Neuronal stem cell (in vitro differentiated cells): ENCODE results near the gene DNAL4.

Experiments used
- DNase-seq: peaks from one replicate; pipeline ENCODE4 v3.0.0-alpha.2; 2013; ENCODE audit warnings: low spot score
- H2AFZ ChIP-seq: one replicate; pipeline ENCODE4 v1.6.1; 2013; ENCODE audit warnings: mild to moderate bottlenecking, low read length, inconsistent platforms
- H2AK5ac ChIP-seq: 2 replicates; pipeline ENCODE4 v1.6.1; 2013; ENCODE audit warnings: low read depth, mild to moderate bottlenecking, inconsistent platforms, low read length, moderate library complexity, mixed read lengths
- H2BK120ac ChIP-seq: 2 replicates; pipeline ENCODE4 v1.6.1; 2013; ENCODE audit warnings: low read depth, mild to moderate bottlenecking, inconsistent platforms, low read length, moderate library complexity, mixed read lengths
- H2BK12ac ChIP-seq: one replicate; pipeline ENCODE4 v1.6.1; 2013; ENCODE audit warnings: low read length, inconsistent platforms
- H2BK15ac ChIP-seq: 2 replicates; pipeline ENCODE4 v1.6.1; 2013; ENCODE audit warnings: mild to moderate bottlenecking, low read length, inconsistent platforms, mixed read lengths
- H2BK5ac ChIP-seq: one replicate; pipeline ENCODE4 v1.6.1; 2013; ENCODE audit warnings: inconsistent platforms, mild to moderate bottlenecking, low read length, moderate library complexity
- H3K14ac ChIP-seq: one replicate; pipeline ENCODE4 v1.6.1; 2013; ENCODE audit warnings: low read length, inconsistent platforms
- H3K18ac ChIP-seq: 2 replicates; pipeline ENCODE4 v1.6.1; 2013; ENCODE audit warnings: low read length, inconsistent platforms
- H3K23ac ChIP-seq: 2 replicates; pipeline ENCODE4 v1.6.1; 2013; ENCODE audit warnings: low read depth, mild to moderate bottlenecking, mixed read lengths, low read length, inconsistent platforms; ENCODE audit not compliant: poor library complexity
- H3K27ac ChIP-seq: replicated peaks from 3 replicates; pipeline ENCODE4 v1.5.1; 2013; ENCODE audit warnings: low read length, inconsistent platforms
- H3K27me3 ChIP-seq, 3 experiments: 2 replicates each; pipeline ENCODE4 v1.6.1; 2013; ENCODE audit warnings: low read length in 3 of 3, mild to moderate bottlenecking in 2 of 3, inconsistent platforms in 1 of 3, low read depth in 1 of 3, mixed read lengths in 1 of 3, moderate library complexity in 1 of 3; ENCODE audit not compliant: control insufficient read depth in 3 of 3, insufficient read depth in 3 of 3
- H3K36me3 ChIP-seq, 2 donors: replicated peaks in 1 of 2; 2 replicates each; pipeline ENCODE4 v1.6.1; 2013; ENCODE audit warnings: low read length in 2 of 2; ENCODE audit not compliant: control insufficient read depth in 2 of 2, insufficient read depth in 2 of 2
- H3K4ac ChIP-seq: 2 replicates; pipeline ENCODE4 v1.6.1; 2013; ENCODE audit warnings: inconsistent platforms, mild to moderate bottlenecking, low read length, moderate library complexity
- H3K4me1 ChIP-seq, 2 donors: 1 replicate in 1 of 2; 2 replicates in 1 of 2; pipeline ENCODE4 v1.6.1; 2013; ENCODE audit warnings: low read length in 2 of 2, low read depth in 1 of 2; ENCODE audit not compliant: control insufficient read depth in 2 of 2, insufficient read depth in 1 of 2
- H3K4me2 ChIP-seq: one replicate; pipeline ENCODE4 v1.6.1; 2013; ENCODE audit warnings: mild to moderate bottlenecking, low read length, inconsistent platforms; ENCODE audit not compliant: insufficient read depth, poor library complexity, severe bottlenecking
- H3K4me3 ChIP-seq, 2 donors: 2 replicates each; pipeline ENCODE4 v1.5.1; 2013; ENCODE audit warnings: low read length in 2 of 2, mild to moderate bottlenecking in 2 of 2, inconsistent platforms in 1 of 2, moderate library complexity in 1 of 2
- H3K79me1 ChIP-seq: one replicate; pipeline ENCODE4 v1.6.1; 2013; ENCODE audit warnings: low read depth, mild to moderate bottlenecking, inconsistent platforms, low read length, moderate library complexity
- H3K9ac ChIP-seq: one replicate; pipeline ENCODE4 v1.6.1; 2013; ENCODE audit warnings: mild to moderate bottlenecking, low read depth, low read length, inconsistent platforms; ENCODE audit not compliant: poor library complexity
- H3K9me3 ChIP-seq, 2 donors: replicated peaks in 1 of 2; 2 replicates each; pipeline versions ENCODE3 to v1.6.1; 2013; ENCODE audit warnings: low read length in 2 of 2, mild to moderate bottlenecking in 2 of 2, inconsistent platforms in 1 of 2, low read depth in 1 of 2, mixed read lengths in 1 of 2, moderate library complexity in 1 of 2; ENCODE audit not compliant: control insufficient read depth in 2 of 2, insufficient read depth in 1 of 2
- H4K8ac ChIP-seq: one replicate; pipeline ENCODE4 v1.6.1; 2013; ENCODE audit warnings: low read depth, mild to moderate bottlenecking, inconsistent platforms, low read length, moderate library complexity
- H4K91ac ChIP-seq: one replicate; pipeline ENCODE4 v1.6.1; 2013; ENCODE audit warnings: low read length, low read depth, mild to moderate bottlenecking, inconsistent platforms; ENCODE audit not compliant: poor library complexity
- WGBS, 2 donors: extraction: QIAGEN DNeasy Blood & Tissue Kit; methylation state at CpG; one replicate each; pipeline ENCODE4 v1.1.7; 2013; ENCODE audit warnings: missing lambda C conversion rate in 2 of 2, mixed read lengths in 1 of 2; ENCODE audit not compliant: insufficient read length in 2 of 2, insufficient replicate concordance in 1 of 2; ENCODE audit errors: extremely low coverage in 2 of 2; 5-methylcytosine and 5-hydroxymethylcytosine counted together

DNAL4 gene

GRCh38 chr22:38788846-38789245 is 5.1 kb downstream of the DNAL4 start:
- Histone ChIP-seq H3K4me1 (peaks cover 4% of the 10 kb centered on the region in 2 donors), H3K27ac (no peak overlapping the region)
- no CpG with 5 or more reads among the region's 6 CpGs for WGBS, 2 donors

GRCh38 chr22:38788021-38788816 is 5.7 kb downstream of the DNAL4 start:
- Histone ChIP-seq H3K4me2 (no peak overlapping the region), H3K4me1 (peaks cover 2 to 3% of the 10 kb centered on the region in 2 donors), H3K79me1 (no peaks in the 10 kb centered on the region), H2BK120ac (no peak overlapping the region), H2BK15ac (no peak overlapping the region), H2BK12ac (no peak overlapping the region), H3K9ac (no peak overlapping the region), H3K4me3 (no peak overlapping the region), H3K27me3 (no peaks in the 10 kb centered on the region), H2BK5ac (no peak overlapping the region), H4K91ac (no peak overlapping the region), H3K14ac (no peak overlapping the region), H3K23ac (no peak overlapping the region), H4K8ac (no peak overlapping the region), H3K27ac (no peak overlapping the region), H3K9me3 (no peaks in the 10 kb centered on the region), H2AK5ac (no peak overlapping the region), H3K36me3 (peaks cover 7 to 12% of the 10 kb centered on the region in 2 donors), H3K18ac (no peak overlapping the region), H2AFZ (no peak overlapping the region), H3K4ac (no peak overlapping the region)
- no peak for DNase-seq
- WGBS, 2 donors, result no CpG with 5 or more reads among the region's 16 CpGs

More at GRCh38 chr22:38788846-38789245, 5.1 kb downstream of the DNAL4 start:
- Histone ChIP-seq H3K18ac (no peak overlapping the region), H2AFZ (no peak overlapping the region), H3K27me3 (no peaks in the 10 kb centered on the region), H3K4ac (no peak overlapping the region), H4K91ac (no peak overlapping the region), H2BK120ac (no peak overlapping the region), H4K8ac (no peak overlapping the region), H3K14ac (no peak overlapping the region), H3K9me3 (no peaks in the 10 kb centered on the region), H2AK5ac (no peak overlapping the region), H3K79me1 (peaks cover 5% of the 10 kb centered on the region), H3K4me2 (no peak overlapping the region), H3K23ac (no peak overlapping the region), H3K36me3 (peaks cover 7 to 12% of the 10 kb centered on the region in 2 donors), H3K9ac (no peak overlapping the region), H2BK15ac (no peak overlapping the region), H2BK5ac (no peak overlapping the region), H2BK12ac (no peak overlapping the region), H3K4me3 (no peak overlapping the region)
- DNase-seq, result no peak

- H4K8ac ChIP-seq, result no peak overlapping the region
Measured at GRCh38 chr22:38786631-38787030, 7.3 kb downstream of the DNAL4 start.

GRCh38 chr22:38784856-38785255 is 9.1 kb downstream of the DNAL4 start:
- H3K27ac ChIP-seq, result no peak overlapping the region
- no peak overlapping the region for H2BK5ac ChIP-seq

More at GRCh38 chr22:38786631-38787030, 7.3 kb downstream of the DNAL4 start:
- Histone ChIP-seq H3K79me1 (no peaks in the 10 kb centered on the region), H3K4me3 (no peak overlapping the region), H2BK15ac (no peak overlapping the region), H2BK120ac (no peak overlapping the region), H3K18ac (no peak overlapping the region), H3K4me2 (no peak overlapping the region), H2AK5ac (no peak overlapping the region), H2AFZ (no peak overlapping the region), H3K4me1 (no peaks in the 10 kb centered on the region), H4K91ac (no peak overlapping the region), H2BK5ac (no peak overlapping the region), H3K14ac (no peak overlapping the region), H2BK12ac (no peak overlapping the region), H3K36me3 (peaks cover 7 to 12% of the 10 kb centered on the region in 2 donors), H3K27ac (no peak overlapping the region), H3K9me3 (no peaks in the 10 kb centered on the region), H3K9ac (no peak overlapping the region), H3K27me3 (no peaks in the 10 kb centered on the region), H3K4ac (no peak overlapping the region), H3K23ac (no peak overlapping the region)
- no peak for DNase-seq
- WGBS, 2 donors, result no CpG with 5 or more reads among the region's 3 CpGs

More at GRCh38 chr22:38784856-38785255, 9.1 kb downstream of the DNAL4 start:
- H3K9ac ChIP-seq, result no peak overlapping the region
- no peaks in the 10 kb centered on the region for H3K27me3 ChIP-seq
- no peaks in the 10 kb centered on the region for H3K4me1 ChIP-seq
- no peak overlapping the region for H3K23ac ChIP-seq
- no peak overlapping the region for H4K8ac ChIP-seq
- no peak overlapping the region for H2AK5ac ChIP-seq
- no peak overlapping the region for H3K18ac ChIP-seq
- WGBS, 2 donors, result no CpG with 5 or more reads among the region's 5 CpGs
- no peak overlapping the region for H4K91ac ChIP-seq
- H3K79me1 ChIP-seq, result no peaks in the 10 kb centered on the region
- H2AFZ ChIP-seq, result no peak overlapping the region
- no peak overlapping the region for H3K4me3 ChIP-seq
- no peak for DNase-seq
- H3K14ac ChIP-seq, result no peak overlapping the region
- H3K36me3 ChIP-seq, result peaks cover 8 to 13% of the 10 kb centered on the region in 2 donors
- H3K9me3 ChIP-seq, result no peaks in the 10 kb centered on the region
- H2BK12ac ChIP-seq, result no peak overlapping the region
- no peak overlapping the region for H3K4me2 ChIP-seq
- H2BK120ac ChIP-seq, result no peak overlapping the region
- no peak overlapping the region for H3K4ac ChIP-seq
- no peak overlapping the region for H2BK15ac ChIP-seq
